ENCODE measurements around the gene TYMP.

The TYMP gene

DNA sequence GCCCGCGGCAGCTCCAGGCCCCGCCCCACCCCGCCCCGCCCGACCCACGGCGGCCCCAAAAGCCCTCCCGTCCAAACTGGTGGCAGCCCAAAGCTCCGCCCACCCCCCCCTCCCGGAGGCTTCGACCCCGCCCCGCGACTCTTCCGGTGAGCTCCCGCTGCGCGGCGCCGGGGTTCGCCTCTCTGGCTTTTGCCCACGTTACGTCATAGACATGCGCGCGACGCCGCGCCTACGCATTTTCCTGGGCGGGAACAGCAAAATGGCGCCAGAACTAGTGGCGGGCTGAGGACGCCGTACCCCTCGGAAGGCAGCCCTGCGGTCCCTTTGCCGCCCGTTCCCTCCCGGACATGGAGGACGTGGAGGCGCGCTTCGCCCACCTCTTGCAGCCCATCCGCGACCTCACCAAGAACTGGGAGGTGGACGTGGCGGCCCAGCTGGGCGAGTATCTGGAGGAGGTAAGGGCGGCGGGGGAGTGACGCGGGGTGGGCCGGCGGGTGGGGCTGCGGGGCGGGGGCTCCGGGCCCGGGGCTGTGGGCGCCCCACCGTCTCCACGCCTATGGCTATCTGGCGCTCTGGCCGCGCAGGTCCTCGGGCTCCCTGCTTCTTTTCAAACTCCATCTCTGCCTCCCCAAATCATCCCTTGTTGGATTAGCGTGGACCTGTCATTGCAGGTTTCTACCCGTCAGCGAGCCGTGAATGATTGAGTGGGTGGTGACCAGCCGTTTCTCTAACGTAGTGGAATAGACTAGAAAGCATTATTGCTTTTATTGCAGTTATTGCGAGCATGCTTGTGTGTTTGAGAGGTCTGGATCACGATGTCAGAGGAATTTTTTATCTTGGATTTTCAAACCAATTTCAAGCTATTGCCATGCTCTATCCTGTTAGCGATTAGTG, 21.6 kb downstream of the TYMP start, which contains the start of gene NCAPH2:
Gene NCAPH2, plus strand, starts transcription at position 234 of the 894 bp plus-strand sequence. Its CDS starts 114 bp downstream, at position 348.
- TF ChIP-seq TAF1 (IDR thresholded peaks at IDR 0.05; ENCODE audit: low read depth, low read length) (peak; percentile 92), PAX5 (IDR thresholded peaks at IDR 0.05; ENCODE audit: insufficient read depth, low read length, severe bottlenecking) (no peak), SPI1 (IDR thresholded peaks at IDR 0.05; ENCODE audit: low read depth, low read length) (no peak), POU2F2 (IDR thresholded peaks at IDR 0.05; ENCODE audit: low read depth, low read length) (peak; percentile 20; the same call in 1 of the 2 replicates), POLR2AphosphoS5 (IDR thresholded peaks at IDR 0.05; ENCODE audit: low read depth, low read length) (peak; percentile 88), POLR2A (IDR thresholded peaks at IDR 0.05; ENCODE audit: low read depth, low read length) (peak; percentile 87)
- DNase-seq (ENCODE audit: insufficient read length, low spot score) (peak; percentile 100), FAIRE-seq (peak; percentile 99)

DNA sequence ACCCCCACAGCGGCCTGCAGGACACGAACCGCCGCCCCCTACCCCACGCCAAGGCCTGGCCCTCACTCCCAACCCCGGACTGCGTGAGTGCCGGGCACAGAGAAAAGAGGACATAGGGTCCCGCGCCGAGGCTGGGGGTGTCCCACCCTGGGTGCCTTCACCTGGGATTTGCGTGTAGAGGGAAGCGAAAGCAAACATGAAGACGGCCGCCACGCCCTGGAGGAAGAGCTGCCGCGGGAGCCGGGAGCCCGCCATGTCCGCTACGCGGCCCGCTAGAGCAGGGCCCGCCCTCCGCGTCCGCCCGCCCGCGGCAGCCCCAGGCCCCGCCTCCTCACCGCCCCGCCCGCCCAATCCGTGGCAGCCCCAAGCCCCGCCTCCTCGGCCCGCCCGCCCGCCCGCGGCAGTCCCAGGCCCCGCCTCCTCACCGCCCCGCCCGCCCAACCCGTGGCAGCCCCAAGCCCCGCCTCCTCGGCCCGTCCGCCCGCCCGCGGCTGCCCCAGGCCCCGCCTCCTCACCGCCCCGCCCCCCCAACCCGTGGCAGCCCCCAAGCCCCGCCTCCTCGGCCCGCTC, 22.3 kb downstream of the TYMP start, which contains the start of gene LMF2:
Gene LMF2, minus strand, starts transcription at position 282 of the 570 bp plus-strand sequence. Its CDS starts 27 bp downstream, at position 255.
- TF ChIP-seq PAX5 (IDR thresholded peaks at IDR 0.05; ENCODE audit: insufficient read depth, low read length, severe bottlenecking) (no peak), SPI1 (IDR thresholded peaks at IDR 0.05; ENCODE audit: low read depth, low read length) (no peak), TAF1 (IDR thresholded peaks at IDR 0.05; ENCODE audit: low read depth, low read length) (peak; percentile 36; the same call in 1 of the 2 replicates), POU2F2 (IDR thresholded peaks at IDR 0.05; ENCODE audit: low read depth, low read length) (no peak), POLR2A (IDR thresholded peaks at IDR 0.05; ENCODE audit: low read depth, low read length) (0 out of 2 replicates have a peak, but pooled peaks have one; percentile 40), POLR2AphosphoS5 (IDR thresholded peaks at IDR 0.05; ENCODE audit: low read depth, low read length) (peak; percentile 2; the same call in 1 of the 2 replicates)
- DNase-seq (ENCODE audit: insufficient read length, low spot score) (peak; percentile 99), FAIRE-seq (peak; percentile 93)

DNA sequence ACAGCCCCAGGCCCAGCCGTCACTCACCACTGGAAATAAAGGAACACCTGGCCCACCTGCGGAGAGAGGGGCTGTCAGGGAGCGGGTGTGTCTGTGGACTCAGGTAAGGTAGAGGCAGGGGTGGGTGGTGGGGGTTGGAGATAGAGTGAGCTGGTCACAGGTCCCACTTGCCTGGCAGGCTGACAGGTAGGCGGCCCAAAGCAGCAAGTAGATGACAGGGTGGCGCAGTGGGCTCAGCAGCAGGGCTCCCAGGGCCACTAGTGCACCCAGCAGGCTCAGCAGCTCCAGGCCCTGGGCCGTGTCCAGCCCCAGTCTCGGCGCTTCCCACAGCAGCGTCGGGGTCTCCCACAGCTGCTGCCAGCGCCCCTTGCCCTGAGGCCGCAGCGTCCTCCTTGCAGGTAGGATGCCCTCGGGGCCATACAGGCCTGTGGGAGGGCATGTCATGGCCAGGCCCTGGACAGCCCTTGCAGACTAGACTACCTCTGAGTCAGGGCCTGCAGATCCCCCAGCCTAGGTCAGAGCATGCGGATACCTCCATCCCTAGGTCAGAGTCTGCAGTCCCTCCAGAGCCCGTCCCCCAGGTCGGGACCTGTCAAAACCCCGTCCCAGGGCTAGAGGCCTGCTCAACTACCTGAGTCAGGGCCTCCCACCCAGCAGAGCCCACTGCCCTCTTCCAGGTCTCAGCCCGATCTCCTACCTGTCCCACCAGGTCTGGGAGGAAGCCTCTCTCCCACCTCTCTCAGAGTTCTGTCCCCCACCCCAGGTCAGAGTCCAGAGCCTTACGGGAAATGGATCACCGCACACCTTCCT, 23.0 kb downstream of the TYMP start:
- FAIRE-seq (no peak), DNase-seq (ENCODE audit: insufficient read length, low spot score) (no peak)
- TF ChIP-seq POLR2A (IDR thresholded peaks at IDR 0.05; ENCODE audit: low read depth, low read length), result no peak
- TF ChIP-seq PAX5 (IDR thresholded peaks at IDR 0.05; ENCODE audit: insufficient read depth, low read length, severe bottlenecking), result no peak

DNA sequence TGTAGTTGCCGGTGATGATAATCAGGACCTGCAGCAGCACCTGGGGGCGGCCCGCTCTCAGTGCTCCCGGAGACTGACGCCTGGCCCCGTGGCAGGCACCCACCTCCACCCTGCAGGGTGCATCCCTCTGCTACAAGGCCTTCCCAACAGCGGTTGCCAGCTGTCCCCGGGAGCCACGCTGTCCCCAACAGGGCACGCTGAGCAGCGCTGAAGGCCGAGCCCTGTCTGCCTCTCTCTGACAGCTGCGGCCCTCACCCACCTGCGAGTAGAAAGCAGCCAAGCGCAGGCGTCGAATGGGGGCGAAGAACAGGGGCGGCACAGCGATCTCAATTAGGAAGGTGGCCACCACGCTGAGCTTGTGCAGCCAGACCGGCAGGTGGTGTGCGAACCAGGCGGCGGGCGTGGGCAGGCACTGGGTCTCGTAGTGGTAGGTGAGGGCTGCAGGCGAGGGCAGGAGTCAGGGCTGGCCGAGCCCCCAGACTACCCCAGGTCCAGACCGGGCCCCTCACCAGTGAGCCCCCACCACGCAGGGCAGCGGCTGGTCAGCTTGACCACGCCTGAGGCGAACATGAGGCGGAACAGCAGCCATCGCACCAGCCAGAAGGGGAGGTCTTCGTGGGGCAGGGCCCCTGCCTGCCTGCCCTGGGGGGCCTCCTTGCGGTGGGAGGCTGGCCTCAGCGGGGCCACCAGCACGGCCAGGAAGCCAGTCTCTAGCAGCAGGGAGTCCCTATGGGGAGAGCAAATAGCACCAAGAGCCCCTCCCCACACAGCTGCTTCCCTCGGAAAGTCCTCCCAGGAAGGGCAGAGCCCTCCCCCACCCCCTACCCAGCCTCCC, 23.8 kb downstream of the TYMP start:
- DNase-seq (ENCODE audit: insufficient read length, low spot score) (no peak), FAIRE-seq (no peak)
- TF ChIP-seq POU2F2 (IDR thresholded peaks at IDR 0.05; ENCODE audit: low read depth, low read length) (no peak), POLR2AphosphoS5 (IDR thresholded peaks at IDR 0.05; ENCODE audit: low read depth, low read length) (no peak), TAF1 (IDR thresholded peaks at IDR 0.05; ENCODE audit: low read depth, low read length) (no peak), POLR2A (IDR thresholded peaks at IDR 0.05; ENCODE audit: low read depth, low read length) (no peak)

- no peak for FAIRE-seq
- TF ChIP-seq POU2F2 (IDR thresholded peaks at IDR 0.05; ENCODE audit: low read depth, low read length) (no peak), POLR2A (IDR thresholded peaks at IDR 0.05; ENCODE audit: low read depth, low read length) (no peak), SPI1 (IDR thresholded peaks at IDR 0.05; ENCODE audit: low read depth, low read length) (no peak), POLR2AphosphoS5 (IDR thresholded peaks at IDR 0.05; ENCODE audit: low read depth, low read length) (no peak), PAX5 (IDR thresholded peaks at IDR 0.05; ENCODE audit: insufficient read depth, low read length, severe bottlenecking) (no peak), TAF1 (IDR thresholded peaks at IDR 0.05; ENCODE audit: low read depth, low read length) (no peak)
- DNase-seq (ENCODE audit: insufficient read length, low spot score), result no peak
Observed at GRCh38 chr22:50505276-50505775, 24.5 kb downstream of the TYMP start.

DNA sequence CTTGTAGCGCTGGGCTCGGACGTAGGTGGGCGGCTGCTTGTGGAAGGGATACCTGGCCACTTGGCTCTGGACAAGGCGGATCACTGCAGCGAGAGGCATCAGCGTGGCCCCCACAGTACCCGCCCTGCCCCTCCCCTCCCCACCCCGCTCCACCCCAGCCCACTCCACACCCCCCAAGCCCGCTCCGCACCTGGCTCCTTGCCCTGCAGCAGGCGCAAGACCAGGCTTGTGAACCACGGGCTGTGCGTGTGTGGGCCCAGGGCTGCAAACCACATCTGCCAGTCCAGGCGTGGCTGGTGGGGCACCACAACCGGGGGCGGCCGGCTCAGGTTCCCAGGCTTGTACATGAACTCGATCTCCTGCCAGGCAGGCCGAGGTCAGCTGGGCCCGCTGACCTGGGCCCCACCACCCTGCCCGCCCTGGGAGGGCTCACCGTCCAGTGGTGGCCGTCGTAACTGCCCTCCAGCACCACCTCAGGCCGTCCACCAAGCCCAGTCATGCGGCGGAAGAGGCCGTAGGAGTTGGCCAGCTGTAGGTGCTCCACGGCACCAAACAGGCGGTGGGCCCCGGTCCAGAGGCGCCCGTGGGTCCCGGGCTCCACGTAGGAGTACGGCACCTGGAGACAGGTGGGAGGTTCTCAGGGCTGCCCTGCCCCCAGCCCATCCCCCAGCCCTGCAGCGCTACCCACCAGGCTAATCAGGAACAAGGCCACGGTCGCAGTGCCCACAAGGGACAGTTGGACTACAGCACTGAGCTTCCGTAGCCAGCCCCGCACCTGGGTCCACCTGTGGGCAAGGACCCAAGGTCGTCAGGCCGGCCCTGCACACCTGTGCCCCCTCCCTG, 25.2 kb downstream of the TYMP start:
- TF ChIP-seq POLR2AphosphoS5 (IDR thresholded peaks at IDR 0.05; ENCODE audit: low read depth, low read length), result no peak
- FAIRE-seq (no peak), DNase-seq (ENCODE audit: insufficient read length, low spot score) (no peak)

- FAIRE-seq (no peak), DNase-seq (ENCODE audit: insufficient read length, low spot score) (no peak)
- no peak for TF ChIP-seq PAX5 (IDR thresholded peaks at IDR 0.05; ENCODE audit: insufficient read depth, low read length, severe bottlenecking)
- no peak for TF ChIP-seq SPI1 (IDR thresholded peaks at IDR 0.05; ENCODE audit: low read depth, low read length)
- TF ChIP-seq POLR2AphosphoS5 (IDR thresholded peaks at IDR 0.05; ENCODE audit: low read depth, low read length), result no peak
- TF ChIP-seq POU2F2 (IDR thresholded peaks at IDR 0.05; ENCODE audit: low read depth, low read length), result no peak
- no peak for TF ChIP-seq POLR2A (IDR thresholded peaks at IDR 0.05; ENCODE audit: low read depth, low read length)
- no peak for TF ChIP-seq TAF1 (IDR thresholded peaks at IDR 0.05; ENCODE audit: low read depth, low read length)
Observed at GRCh38 chr22:50503475-50504145, 26.2 kb downstream of the TYMP start.
